HUES6 (cell line): ENCODE results near the gene SECISBP2L.

ENCODE experiments used
- H3K27ac ChIP-seq: 2 replicates; pipeline ENCODE4 v1.7.0; 2013; ENCODE audit warnings: low read depth, mild to moderate bottlenecking, low read length, inconsistent platforms
- H3K27me3 ChIP-seq: 2 replicates; pipeline ENCODE4 v1.6.1; 2013; ENCODE audit warnings: low read length; ENCODE audit not compliant: control insufficient read depth, insufficient read depth
- H3K36me3 ChIP-seq: 2 replicates; pipeline ENCODE4 v1.6.1; 2013; ENCODE audit warnings: low read length; ENCODE audit not compliant: control insufficient read depth, insufficient read depth
- H3K4me1 ChIP-seq: 2 replicates; pipeline ENCODE4 v1.6.1; 2013; ENCODE audit warnings: low read length; ENCODE audit not compliant: control insufficient read depth, insufficient read depth
- H3K4me3 ChIP-seq: 2 replicates; pipeline ENCODE4 v1.5.1; 2013; ENCODE audit warnings: low read depth, low read length
- H3K9ac ChIP-seq: one replicate; pipeline ENCODE4 v1.6.1; 2013; ENCODE audit warnings: mild to moderate bottlenecking, low read length
- H3K9me3 ChIP-seq: 2 replicates; pipeline ENCODE4 v1.6.1; 2013; ENCODE audit warnings: low read depth, low read length; ENCODE audit not compliant: control insufficient read depth, insufficient read depth

SECISBP2L gene

GRCh38 chr15:48940508-48940907, 105.7 kb downstream of the SECISBP2L start:
- Histone ChIP-seq H3K36me3 (no peaks in the 10 kb centered on the region), H3K4me3 (no peak overlapping the region), H3K9ac (no peak overlapping the region), H3K27me3 (no peaks in the 10 kb centered on the region), H3K4me1 (no peaks in the 10 kb centered on the region), H3K27ac (no peak overlapping the region), H3K9me3 (no peaks in the 10 kb centered on the region)

- no peak overlapping the region for H3K4me3 ChIP-seq
- no peak overlapping the region for H3K9ac ChIP-seq
- H3K9me3 ChIP-seq: no peaks in the 10 kb centered on the region
- no peak overlapping the region for H3K27ac ChIP-seq
- no peaks in the 10 kb centered on the region for H3K36me3 ChIP-seq
- no peaks in the 10 kb centered on the region for H3K4me1 ChIP-seq
- H3K27me3 ChIP-seq: no peaks in the 10 kb centered on the region
Measured at GRCh38 chr15:48939648-48940047, 106.6 kb downstream of the SECISBP2L start.
